ENCODE results near the gene SPTBN1.

GRCh38 chr2:54419388-54419787, 36.7 kb upstream of the SPTBN1 start:
- TF ChIP-seq GATA2 (IDR thresholded peaks at IDR 0.05; ENCODE audit: low read depth, low read length) (no peak), GATA3 (IDR thresholded peaks at IDR 0.05; ENCODE audit: low read depth, low read length) (no peak)

Measured in SH-SY5Y (cell line).